ENCODE results near the gene PAH. TPM values are rescaled to one million over a fixed set of nuclear protein-coding genes. Genes with fewer than 3 reads are reported as not detected.
A peak's percentile ranks its signal among the peaks of the same experiment; 100 is the strongest.

The PAH gene
- polyA plus RNA-seq, 1 of the 3 experiments (the other 2 are of a cell fraction) = not detected

- no peak overlapping the region for H3K4me2 ChIP-seq
- ChIA-PET POLR2A (no interaction called here), CTCF (interaction anchor here (2.5 kb wide), 1 partner anchor 10 kb away, joined by 17 read pairs; no protein-coding TSS in a partner anchor)
- no peak overlapping the region for H3K4me3 ChIP-seq (ENCODE audit: low read depth in 2 of 2, low read length in 1 of 2)
- H3K79me2 ChIP-seq (ENCODE audit: insufficient read depth) = no peaks in the 10 kb centered on the region
- H2AFZ ChIP-seq (ENCODE audit: low read depth) = no peak overlapping the region
- no peak overlapping the region for H3K27ac ChIP-seq (ENCODE audit: low read depth in 2 of 2, low read length in 1 of 2)
- H3K27me3 ChIP-seq (ENCODE audit: insufficient read depth) = no peaks in the 10 kb centered on the region
- no peak for DNase-seq
- no peaks in the 10 kb centered on the region for H3K4me1 ChIP-seq (ENCODE audit: control insufficient read depth in 1 of 2, insufficient read depth in 2 of 2, low read depth in 1 of 2, low read length in 1 of 2)
- H3K9me2 ChIP-seq = no peaks in the 10 kb centered on the region
- 3% methylated on average over 2 of the region's 2 CpGs for WGBS (ENCODE audit: low lambda C conversion rate)
- no peaks in the 10 kb centered on the region for H3K36me3 ChIP-seq (replicated peaks in 1 of 2; ENCODE audit: control insufficient read depth in 1 of 2, insufficient read depth in 2 of 2, low read length in 1 of 2)
- no peaks in the 10 kb centered on the region for H3F3A ChIP-seq (replicated peaks; ENCODE audit: insufficient read depth)
- TF ChIP-seq FOXJ3 (CRISPR knock-in tag; IDR thresholded peaks at IDR 0.05) (no peak), GABPA (IDR thresholded peaks at IDR 0.05; ENCODE audit: low read depth) (no peak), REST (IDR thresholded peaks at IDR 0.05; ENCODE audit: low read depth, low read length) (peak; percentile 89)
- H3K9ac ChIP-seq = no peak overlapping the region
- no peaks in the 10 kb centered on the region for H3K9me3 ChIP-seq
- H4K20me1 ChIP-seq (ENCODE audit: insufficient read depth) = no peaks in the 10 kb centered on the region
Measured at GRCh38 chr12:102806592-102806991, 110.5 kb downstream of the PAH start.

- 4% methylated on average over 3 of the region's 3 CpGs for WGBS (ENCODE audit: low lambda C conversion rate)
- Histone ChIP-seq H3F3A (replicated peaks; ENCODE audit: insufficient read depth) (no peaks in the 10 kb centered on the region), H3K79me2 (ENCODE audit: insufficient read depth) (no peaks in the 10 kb centered on the region), H3K9me2 (no peaks in the 10 kb centered on the region), H3K4me2 (no peak overlapping the region), H3K4me1 (ENCODE audit: control insufficient read depth in 1 of 2, insufficient read depth in 2 of 2, low read depth in 1 of 2, low read length in 1 of 2) (no peaks in the 10 kb centered on the region), H4K20me1 (ENCODE audit: insufficient read depth) (no peaks in the 10 kb centered on the region), H3K4me3 (ENCODE audit: low read depth in 2 of 2, low read length in 1 of 2) (no peak overlapping the region), H3K9me3 (no peaks in the 10 kb centered on the region), H3K36me3 (replicated peaks in 1 of 2; ENCODE audit: control insufficient read depth in 1 of 2, insufficient read depth in 2 of 2, low read length in 1 of 2) (no peaks in the 10 kb centered on the region), H3K9ac (no peak overlapping the region), H3K27me3 (ENCODE audit: insufficient read depth) (no peaks in the 10 kb centered on the region), H2AFZ (ENCODE audit: low read depth) (no peak overlapping the region), H3K27ac (ENCODE audit: low read depth in 2 of 2, low read length in 1 of 2) (no peak overlapping the region)
- no peak for TF ChIP-seq SMC3 (IDR thresholded peaks at IDR 0.05; ENCODE audit: low read depth, low read length)
- no peak for TF ChIP-seq MXI1 (IDR thresholded peaks at IDR 0.05; ENCODE audit: low read depth, low read length)
- no peak for TF ChIP-seq CHD2 (IDR thresholded peaks at IDR 0.05; ENCODE audit: low read length, partially characterized antibody)
- TF ChIP-seq RXRA (IDR thresholded peaks at IDR 0.05; ENCODE audit: borderline replicate concordance, low read depth) = no peak
- no peak for TF ChIP-seq FOSL2 (IDR thresholded peaks at IDR 0.05; ENCODE audit: borderline replicate concordance, low read depth)
- TF ChIP-seq MAX (IDR thresholded peaks at IDR 0.05; ENCODE audit: low read depth) = no peak
- TF ChIP-seq TCF12 (IDR thresholded peaks at IDR 0.05) = no peak
- no peak for TF ChIP-seq GABPA (IDR thresholded peaks at IDR 0.05; ENCODE audit: low read depth)
- no peak for TF ChIP-seq SIN3A (IDR thresholded peaks at IDR 0.05; ENCODE audit: borderline replicate concordance, low read depth, low read length)
- ChIA-PET CTCF (interaction anchor here (2.5 kb wide), 1 partner anchor 11 kb away, joined by 17 read pairs; no protein-coding TSS in a partner anchor), POLR2A (no interaction called here)
- no peak for DNase-seq
Measured at GRCh38 chr12:102806110-102806509, 110.9 kb downstream of the PAH start.

Measured in SK-N-SH (cell line).